ENCODE measurements around the gene EML3.
"Not testable (repeated sequence)": the region's sequence is repeated elsewhere in the genome, so short reads cannot be mapped to it uniquely, and the experiment has no call there.

EML3 gene

DNA sequence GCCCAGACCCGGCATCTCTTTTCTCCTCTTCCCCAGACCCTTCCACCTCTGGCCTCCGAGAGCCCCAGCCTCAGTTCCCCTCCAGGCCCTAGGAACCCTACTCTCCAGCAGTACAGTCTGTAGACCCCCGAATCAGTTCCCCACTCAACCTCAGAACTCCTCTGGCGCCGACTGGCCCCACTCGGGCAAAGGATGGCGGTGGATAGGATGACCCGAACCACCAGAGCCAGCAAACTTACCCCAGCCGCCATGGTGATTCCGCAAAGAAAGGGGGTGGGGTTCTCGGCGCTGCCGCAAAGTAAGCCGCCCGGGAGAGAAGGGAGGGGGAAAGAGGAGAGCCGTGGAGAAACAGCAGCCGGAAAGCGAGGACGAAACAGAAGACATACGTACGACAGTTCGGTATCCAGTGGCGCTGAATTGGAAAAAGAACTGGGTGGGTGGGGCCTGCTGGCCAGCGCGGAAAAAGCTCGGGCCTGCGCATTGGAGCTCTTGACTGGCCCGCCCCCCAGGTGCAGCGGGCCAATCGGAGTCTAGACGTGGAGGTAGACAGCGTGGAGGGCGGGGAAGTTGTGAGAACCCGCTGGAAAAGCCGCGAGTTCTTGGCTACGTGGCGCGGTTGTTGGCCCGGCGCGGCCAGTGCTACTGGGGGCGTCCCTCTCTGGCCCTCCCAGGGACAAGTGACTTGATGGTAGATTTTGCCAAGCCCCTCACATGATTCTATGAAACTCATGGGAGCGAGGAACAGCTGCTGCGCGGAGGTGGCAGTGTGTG, 38.8 kb downstream of the EML3 start, which contains the start of gene EEF1G:
Gene EEF1G, minus strand, starts transcription at position 300 of the 771 bp plus-strand sequence. Its CDS starts 49 bp downstream, at position 251.
- peaks cover 50% of the 10 kb centered on the region for H3K36me3 ChIP-seq (ENCODE audit: low read depth)
- TF ChIP-seq, protein P1, sequence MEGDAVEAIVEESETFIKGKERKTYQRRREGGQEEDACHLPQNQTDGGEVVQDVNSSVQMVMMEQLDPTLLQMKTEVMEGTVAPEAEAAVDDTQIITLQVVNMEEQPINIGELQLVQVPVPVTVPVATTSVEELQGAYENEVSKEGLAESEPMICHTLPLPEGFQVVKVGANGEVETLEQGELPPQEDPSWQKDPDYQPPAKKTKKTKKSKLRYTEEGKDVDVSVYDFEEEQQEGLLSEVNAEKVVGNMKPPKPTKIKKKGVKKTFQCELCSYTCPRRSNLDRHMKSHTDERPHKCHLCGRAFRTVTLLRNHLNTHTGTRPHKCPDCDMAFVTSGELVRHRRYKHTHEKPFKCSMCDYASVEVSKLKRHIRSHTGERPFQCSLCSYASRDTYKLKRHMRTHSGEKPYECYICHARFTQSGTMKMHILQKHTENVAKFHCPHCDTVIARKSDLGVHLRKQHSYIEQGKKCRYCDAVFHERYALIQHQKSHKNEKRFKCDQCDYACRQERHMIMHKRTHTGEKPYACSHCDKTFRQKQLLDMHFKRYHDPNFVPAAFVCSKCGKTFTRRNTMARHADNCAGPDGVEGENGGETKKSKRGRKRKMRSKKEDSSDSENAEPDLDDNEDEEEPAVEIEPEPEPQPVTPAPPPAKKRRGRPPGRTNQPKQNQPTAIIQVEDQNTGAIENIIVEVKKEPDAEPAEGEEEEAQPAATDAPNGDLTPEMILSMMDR (IDR thresholded peaks at IDR 0.05; ENCODE audit: poor library complexity, severe bottlenecking), result no peak
- H3K27me3 ChIP-seq (ENCODE audit: insufficient read depth, poor library complexity, severe bottlenecking), result no peaks in the 10 kb centered on the region
- DNase-seq (ENCODE audit: low spot score), result peak; percentile 99
- peak within 1 kb of the TSS; percentile 79 for H3K27ac ChIP-seq (ENCODE audit: poor library complexity, severe bottlenecking)
- peak; percentile 92 for ATAC-seq (ENCODE audit: low read depth)
- peak within 1 kb of the TSS; percentile 61 for H3K4me3 ChIP-seq (ENCODE audit: severe bottlenecking)
- H3K9me3 ChIP-seq (ENCODE audit: severe bottlenecking), result no peaks in the 10 kb centered on the region
- peaks cover 7% of the 10 kb centered on the region for H3K4me1 ChIP-seq (ENCODE audit: insufficient read depth, poor library complexity, severe bottlenecking)

DNA sequence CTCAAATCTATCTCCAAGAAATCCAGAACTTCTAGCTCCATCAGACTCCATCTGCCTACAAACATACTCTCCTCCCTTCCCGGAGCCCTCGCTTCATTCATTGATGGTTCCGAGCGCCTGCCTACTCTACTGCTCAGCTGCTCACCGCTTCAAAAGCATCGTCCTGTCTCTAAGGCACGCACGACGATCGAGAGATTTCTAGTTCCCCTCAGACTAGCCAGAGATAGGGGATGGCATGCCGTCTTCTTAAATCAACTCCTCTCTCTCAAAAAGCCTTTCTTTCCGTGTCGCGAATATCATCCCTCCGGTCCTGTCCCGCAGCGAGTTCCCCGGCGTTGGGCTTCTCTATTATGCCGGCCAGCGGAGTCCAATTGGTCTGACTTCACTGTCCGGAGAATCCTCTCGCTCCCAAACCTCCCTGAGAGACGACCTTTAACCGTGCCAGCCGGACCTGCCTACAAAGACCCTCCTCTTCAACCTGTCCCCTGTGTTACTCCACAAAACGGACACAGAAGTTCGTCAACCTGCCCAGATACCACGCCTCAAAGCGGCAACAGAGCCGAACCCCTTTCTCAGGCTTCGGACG, 39.5 kb downstream of the EML3 start:
- no peak for DNase-seq (ENCODE audit: low spot score)
- Histone ChIP-seq H3K4me1 (ENCODE audit: insufficient read depth, poor library complexity, severe bottlenecking) (peaks cover 7% of the 10 kb centered on the region), H3K27ac (ENCODE audit: poor library complexity, severe bottlenecking) (peak overlapping the region; percentile 79), H3K9me3 (ENCODE audit: severe bottlenecking) (no peaks in the 10 kb centered on the region), H3K4me3 (ENCODE audit: severe bottlenecking) (peak overlapping the region; percentile 61), H3K27me3 (ENCODE audit: insufficient read depth, poor library complexity, severe bottlenecking) (no peaks in the 10 kb centered on the region), H3K36me3 (ENCODE audit: low read depth) (peaks cover 51% of the 10 kb centered on the region)
- TF ChIP-seq, protein P1 (IDR thresholded peaks at IDR 0.05; ENCODE audit: poor library complexity, severe bottlenecking), result no peak
- no peak for ATAC-seq (ENCODE audit: low read depth)

DNA sequence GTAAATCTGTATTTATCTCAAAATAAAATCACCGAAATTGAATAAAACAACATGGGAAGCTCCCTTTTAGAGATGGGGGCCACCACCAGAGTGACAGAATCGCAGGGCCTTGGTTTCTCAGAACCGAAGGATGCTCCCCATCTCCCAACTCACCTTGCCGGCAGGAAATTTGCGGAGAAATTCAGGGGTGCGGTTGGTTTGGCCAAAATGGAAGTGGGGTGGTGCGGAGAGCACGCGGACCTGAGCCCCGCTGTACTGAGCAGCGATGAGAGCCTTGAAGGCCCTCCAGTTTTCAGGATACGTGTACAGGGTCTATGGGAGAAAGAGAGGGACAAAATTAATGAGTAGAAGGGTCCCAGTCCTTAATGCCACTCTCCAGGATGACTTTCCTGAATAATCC, 40.1 kb downstream of the EML3 start:
- peak overlapping the region; percentile 61 for H3K4me3 ChIP-seq (ENCODE audit: severe bottlenecking)
- no peaks in the 10 kb centered on the region for H3K27me3 ChIP-seq (ENCODE audit: insufficient read depth, poor library complexity, severe bottlenecking)
- no peak for DNase-seq (ENCODE audit: low spot score)
- peak overlapping the region; percentile 79 for H3K27ac ChIP-seq (ENCODE audit: poor library complexity, severe bottlenecking)
- peaks cover 57% of the 10 kb centered on the region for H3K36me3 ChIP-seq (ENCODE audit: low read depth)
- TF ChIP-seq, protein P1 (IDR thresholded peaks at IDR 0.05; ENCODE audit: poor library complexity, severe bottlenecking), result no peak
- H3K4me1 ChIP-seq (ENCODE audit: insufficient read depth, poor library complexity, severe bottlenecking), result peaks cover 7% of the 10 kb centered on the region
- ATAC-seq (ENCODE audit: low read depth), result no peak
- no peaks in the 10 kb centered on the region for H3K9me3 ChIP-seq (ENCODE audit: severe bottlenecking)

DNA sequence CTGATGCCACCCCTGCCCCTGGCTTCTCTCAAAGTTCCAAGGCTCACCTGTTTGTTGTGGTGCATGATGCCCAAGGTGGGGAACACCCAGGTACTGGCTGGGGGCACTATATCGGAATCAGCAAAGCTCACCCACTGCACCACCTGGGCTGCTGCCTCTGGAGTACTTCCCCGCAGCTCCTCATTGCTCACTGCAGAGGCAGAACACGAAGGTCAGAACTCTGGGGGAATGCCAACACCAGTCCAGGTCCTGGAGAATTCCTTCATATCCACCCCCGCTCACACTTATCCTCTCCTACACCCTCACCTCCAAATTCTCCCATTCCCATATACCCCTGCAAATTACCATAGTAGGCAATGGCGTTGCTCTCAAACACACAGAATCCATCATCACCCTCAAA, 41.1 kb downstream of the EML3 start:
- not testable (repeated sequence) for H3K9me3 ChIP-seq (ENCODE audit: severe bottlenecking); H3K27me3 ChIP-seq (ENCODE audit: insufficient read depth, poor library complexity, severe bottlenecking); H3K4me3 ChIP-seq (ENCODE audit: severe bottlenecking); DNase-seq (ENCODE audit: low spot score); ATAC-seq (ENCODE audit: low read depth); H3K4me1 ChIP-seq (ENCODE audit: insufficient read depth, poor library complexity, severe bottlenecking)
- H3K27ac ChIP-seq (ENCODE audit: poor library complexity, severe bottlenecking), result peak overlapping the region; percentile 79
- peaks cover 67% of the 10 kb centered on the region for H3K36me3 ChIP-seq (ENCODE audit: low read depth)

DNA sequence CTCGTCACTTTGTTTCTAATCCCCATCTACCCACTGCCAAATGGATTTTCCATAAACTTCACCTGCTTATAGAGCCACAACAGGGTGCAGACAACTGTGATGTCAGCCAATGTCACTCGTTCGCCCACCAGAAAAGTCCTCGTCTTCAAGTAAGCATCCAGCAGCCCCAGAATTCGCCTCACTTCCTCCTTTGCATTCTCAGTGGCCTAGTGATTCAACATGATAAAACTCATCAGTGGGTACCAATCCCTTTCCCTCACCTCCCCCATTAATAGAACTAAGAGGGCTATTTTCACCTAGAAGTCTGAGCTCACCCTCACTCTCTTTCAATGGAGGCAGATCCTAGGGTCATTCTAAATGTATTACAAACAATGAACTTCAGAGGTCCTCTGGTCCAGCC, 41.7 kb downstream of the EML3 start:
- H3K9me3 ChIP-seq (ENCODE audit: severe bottlenecking); DNase-seq (ENCODE audit: low spot score); H3K27me3 ChIP-seq (ENCODE audit: insufficient read depth, poor library complexity, severe bottlenecking); ATAC-seq (ENCODE audit: low read depth); H3K4me3 ChIP-seq (ENCODE audit: severe bottlenecking): not testable (repeated sequence)
- H3K4me1 ChIP-seq (ENCODE audit: insufficient read depth, poor library complexity, severe bottlenecking), result peaks cover 11% of the 10 kb centered on the region
- H3K27ac ChIP-seq (ENCODE audit: poor library complexity, severe bottlenecking), result peak overlapping the region; percentile 79
- H3K36me3 ChIP-seq (ENCODE audit: low read depth), result peaks cover 73% of the 10 kb centered on the region
